Neural progenitor cell (in vitro differentiated cells): ENCODE measurements around the gene IL17B. TPM values are rescaled to one million over a fixed set of nuclear protein-coding genes. Genes with fewer than 3 reads are reported as not detected.

ENCODE experiments used
- DNase-seq: peaks from one replicate; pipeline ENCODE4 v3.0.0-alpha.2; 2016; ENCODE audit warnings: low spot score
- H2AFZ ChIP-seq: fragments of 200-600 bp; sonication (generic); replicated peaks from 2 replicates; pipeline ENCODE4 v1.6.1; 2016; ENCODE audit warnings: antibody characterized with exemption
- H3F3A ChIP-seq: fragments of 200-600 bp; sonication (generic); 2 replicates; pipeline ENCODE4 v1.6.1; 2016; ENCODE audit warnings: antibody characterized with exemption, low read depth
- H3K27ac ChIP-seq: fragments of 200-600 bp; sonication (generic); 2 replicates; pipeline ENCODE4 v1.5.1; 2016; ENCODE audit warnings: mild to moderate bottlenecking
- H3K27me3 ChIP-seq: fragments of 200-600 bp; sonication (generic); 2 replicates; pipeline ENCODE4 v1.6.1; 2016; ENCODE audit warnings: mild to moderate bottlenecking, moderate library complexity
- H3K36me3 ChIP-seq: fragments of 200-600 bp; sonication (generic); 2 replicates; pipeline ENCODE4 v1.5.1; 2016
- H3K4me1 ChIP-seq: fragments of 200-600 bp; sonication (generic); 2 replicates; pipeline ENCODE4 v1.6.1; 2016; ENCODE audit warnings: mixed run types
- H3K4me2 ChIP-seq: fragments of 200-600 bp; sonication (generic); 2 replicates; pipeline ENCODE4 v1.6.1; 2016
- H3K4me3 ChIP-seq: fragments of 200-600 bp; sonication (generic); 2 replicates; pipeline ENCODE4 v1.5.1; 2016
- H3K79me2 ChIP-seq: fragments of 200-600 bp; sonication (generic); 2 replicates; pipeline ENCODE4 v1.6.1; 2016; ENCODE audit warnings: low read depth
- H3K9ac ChIP-seq: fragments of 200-600 bp; sonication (generic); 2 replicates; pipeline ENCODE4 v1.6.1; 2016
- H3K9me3 ChIP-seq: fragments of 200-600 bp; sonication (generic); 2 replicates; pipeline ENCODE4 v1.5.1; 2016; ENCODE audit warnings: low read depth
- H4K20me1 ChIP-seq: fragments of 200-600 bp; sonication (generic); 2 replicates; pipeline ENCODE4 v1.6.1; 2016; ENCODE audit warnings: low read depth
- H3K27ac Mint-ChIP-seq: 3 replicates; pipeline ENCODE4 v1.8.0; 2021; ENCODE audit warnings: mixed read lengths
- H3K27me3 Mint-ChIP-seq: 2 replicates; pipeline ENCODE4 v1.8.0; 2022; ENCODE audit warnings: low read depth, mild to moderate bottlenecking, inconsistent platforms, moderate library complexity, mixed read lengths; ENCODE audit not compliant: insufficient read depth
- H3K36me3 Mint-ChIP-seq: 3 replicates; pipeline ENCODE4 v1.8.0; 2021; ENCODE audit warnings: mixed read lengths
- H3K4me1 Mint-ChIP-seq: 3 replicates; pipeline ENCODE4 v1.8.0; 2021; ENCODE audit warnings: mixed read lengths
- H3K4me3 Mint-ChIP-seq: 3 replicates; pipeline ENCODE4 v1.8.0; 2021; ENCODE audit warnings: mild to moderate bottlenecking, moderate library complexity, mixed read lengths
- H3K9me3 Mint-ChIP-seq: 3 replicates; pipeline ENCODE4 v1.8.0; 2020; ENCODE audit warnings: mixed read lengths
- CTCF ChIP-seq: fragments of 200-600 bp; sonication (generic); IDR thresholded peaks from 2 replicates; pipeline ENCODE4 v1.5.1; 2017; ENCODE audit warnings: antibody characterized with exemption, mild to moderate bottlenecking
- EZH2 ChIP-seq: fragments of 200-600 bp; sonication (generic); IDR thresholded peaks from 2 replicates; pipeline ENCODE4 v1.6.1; 2017; ENCODE audit warnings: antibody characterized with exemption, mild to moderate bottlenecking, moderate library complexity
- EZH2phosphoT487 ChIP-seq: fragments of 200-600 bp; sonication (generic); IDR thresholded peaks from 2 replicates; pipeline ENCODE4 v1.6.1; 2017; ENCODE audit warnings: antibody characterized with exemption
- total RNA-seq: library from RNA; depleted of rRNA; stranded (reverse); fragments of >200 nt; gene quantifications from 2 replicates; pipeline ENCODE4 v1.2.3, GENCODE V29; 2015; ENCODE audit warnings: low replicate concordance

IL17B gene
- total RNA-seq, 1 donor from 2014 or later, result not detected

GRCh38 chr5:149340920-149341319 is 38.2 kb downstream of the IL17B start:
- TF ChIP-seq EZH2phosphoT487, result no peak
- Histone ChIP-seq H3K4me1 (no peaks in the 10 kb centered on the region), H4K20me1 (no peaks in the 10 kb centered on the region), H3K79me2 (peaks cover 5% of the 10 kb centered on the region), H3K9me3 (no peaks in the 10 kb centered on the region), H3K27me3 (no peaks in the 10 kb centered on the region), H3K4me3 (no peak overlapping the region), H3K36me3 (no peaks in the 10 kb centered on the region), H3K9ac (no peak overlapping the region), H2AFZ (no peak overlapping the region), H3F3A (peaks cover 5% of the 10 kb centered on the region), H3K27ac (no peak overlapping the region), H3K4me2 (no peak overlapping the region)
- Mint-ChIP-seq H3K27me3 (no peaks in the 10 kb centered on the region), H3K9me3 (no peaks in the 10 kb centered on the region), H3K27ac (no peak overlapping the region), H3K4me3 (no peak overlapping the region), H3K36me3 (no peaks in the 10 kb centered on the region), H3K4me1 (peaks cover 12% of the 10 kb centered on the region)
- no peak for DNase-seq

DNA sequence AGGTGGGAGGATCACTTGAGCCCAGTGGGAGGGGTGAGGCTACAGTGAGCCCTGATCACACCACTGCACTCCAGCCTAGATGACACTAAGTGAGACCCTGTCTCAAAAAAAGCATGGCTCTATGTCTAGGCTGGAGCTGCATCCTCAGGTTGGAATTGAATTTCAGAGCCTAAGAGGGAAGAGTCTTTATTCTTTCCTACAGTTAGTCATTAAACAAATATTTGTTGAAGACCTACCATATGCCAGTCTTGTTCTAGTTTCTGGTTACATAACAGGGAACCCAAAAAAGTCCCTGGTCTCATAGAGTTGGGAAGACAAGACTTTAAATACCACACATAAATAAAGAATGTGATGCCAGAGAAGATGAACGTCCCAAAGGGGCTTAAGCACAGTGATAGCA is 40.7 kb downstream of the IL17B start:
- H3K4me1 ChIP-seq, result no peaks in the 10 kb centered on the region
- Mint-ChIP-seq H3K4me1 (no peaks in the 10 kb centered on the region), H3K27ac (no peak overlapping the region), H3K9me3 (no peaks in the 10 kb centered on the region), H3K27me3 (no peaks in the 10 kb centered on the region), H3K36me3 (no peaks in the 10 kb centered on the region), H3K4me3 (no peak overlapping the region)
- H3K79me2 ChIP-seq, result no peaks in the 10 kb centered on the region
- no peak overlapping the region for H2AFZ ChIP-seq
- H3K9me3 ChIP-seq, result no peaks in the 10 kb centered on the region
- no peak for DNase-seq
- no peaks in the 10 kb centered on the region for H3K36me3 ChIP-seq
- no peaks in the 10 kb centered on the region for H3F3A ChIP-seq
- H3K9ac ChIP-seq, result no peak overlapping the region
- no peaks in the 10 kb centered on the region for H3K27me3 ChIP-seq
- no peak overlapping the region for H3K4me3 ChIP-seq
- TF ChIP-seq EZH2 (no peak), CTCF (no peak), EZH2phosphoT487 (no peak)
- H3K27ac ChIP-seq, result no peak overlapping the region
- H4K20me1 ChIP-seq, result no peaks in the 10 kb centered on the region
- no peak overlapping the region for H3K4me2 ChIP-seq

DNA sequence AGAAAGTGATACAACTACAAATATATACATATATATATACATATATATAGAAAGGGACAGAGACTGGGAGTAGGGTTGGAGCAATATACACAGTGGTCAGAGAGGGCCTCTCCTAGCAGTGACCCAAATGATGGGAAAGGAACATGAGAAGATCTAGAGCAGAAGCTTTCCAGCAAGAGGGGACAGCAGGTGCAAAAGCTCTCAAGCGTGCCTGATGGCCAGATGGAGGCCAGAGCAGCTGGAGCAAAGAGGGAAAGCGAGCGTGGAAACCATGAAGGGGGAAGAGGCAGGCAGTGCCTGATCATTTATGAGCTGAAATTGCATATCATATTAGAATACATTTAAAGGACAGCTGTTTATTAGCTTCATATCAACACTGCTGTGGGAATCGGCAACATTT is 41.4 kb downstream of the IL17B start:
- H3K4me1 ChIP-seq, result no peaks in the 10 kb centered on the region
- H3K9me3 Mint-ChIP-seq, result no peaks in the 10 kb centered on the region
- no peaks in the 10 kb centered on the region for H3K79me2 ChIP-seq
- H3K9me3 ChIP-seq, result no peaks in the 10 kb centered on the region
- no peak overlapping the region for H3K27ac ChIP-seq
- H3K36me3 Mint-ChIP-seq, result no peaks in the 10 kb centered on the region
- H4K20me1 ChIP-seq, result no peaks in the 10 kb centered on the region
- no peaks in the 10 kb centered on the region for H3K27me3 Mint-ChIP-seq
- no peak overlapping the region for H3K4me3 ChIP-seq
- no peak overlapping the region for H2AFZ ChIP-seq
- no peaks in the 10 kb centered on the region for H3K27me3 ChIP-seq
- no peak overlapping the region for H3K9ac ChIP-seq
- H3K4me3 Mint-ChIP-seq, result no peak overlapping the region
- TF ChIP-seq CTCF (no peak), EZH2phosphoT487 (no peak), EZH2 (no peak)
- no peaks in the 10 kb centered on the region for H3F3A ChIP-seq
- no peaks in the 10 kb centered on the region for H3K4me1 Mint-ChIP-seq
- no peak for DNase-seq
- H3K27ac Mint-ChIP-seq, result no peak overlapping the region
- no peaks in the 10 kb centered on the region for H3K36me3 ChIP-seq
- no peak overlapping the region for H3K4me2 ChIP-seq

- Histone ChIP-seq H3F3A (no peaks in the 10 kb centered on the region), H3K79me2 (no peaks in the 10 kb centered on the region), H2AFZ (no peak overlapping the region), H3K9me3 (no peaks in the 10 kb centered on the region), H3K27ac (no peak overlapping the region), H3K4me3 (no peak overlapping the region), H4K20me1 (no peaks in the 10 kb centered on the region), H3K4me2 (no peak overlapping the region), H3K27me3 (no peaks in the 10 kb centered on the region), H3K9ac (no peak overlapping the region), H3K36me3 (no peaks in the 10 kb centered on the region), H3K4me1 (no peaks in the 10 kb centered on the region)
- TF ChIP-seq CTCF, result no peak
- no peak for TF ChIP-seq EZH2phosphoT487
- TF ChIP-seq EZH2, result no peak
- Mint-ChIP-seq H3K4me1 (no peaks in the 10 kb centered on the region), H3K27me3 (peaks cover 2% of the 10 kb centered on the region), H3K4me3 (no peak overlapping the region), H3K27ac (no peak overlapping the region), H3K9me3 (no peaks in the 10 kb centered on the region), H3K36me3 (no peaks in the 10 kb centered on the region)
- no peak for DNase-seq
These were observed 45.2 kb downstream of the IL17B start for GRCh38 chr5:149333711-149334443.
